ENCODE data around the gene MLPH. TPM values are rescaled to one million over a fixed set of nuclear protein-coding genes. Genes with fewer than 3 reads are reported as not detected.

The MLPH gene
- total RNA-seq, 2 experiments from 2014 or later, result not detected

- no peak for DNase-seq
- Mint-ChIP-seq H3K4me3 (no peak overlapping the region), H3K36me3 (ENCODE audit: low read depth) (no peaks in the 10 kb centered on the region), H3K9me3 (peaks cover 13% of the 10 kb centered on the region), H3K27me3 (peaks cover 10% of the 10 kb centered on the region), H3K4me1 (ENCODE audit: low read depth) (peaks cover 12% of the 10 kb centered on the region), H3K27ac (no peak overlapping the region)
- intact Hi-C loops (cut with micrococcal nuclease), result no loop called here
- ChIA-PET CTCF (interaction anchor here (1.3 to 4.9 kb wide), 3 partner anchors 16 to 190 kb away, joined by 3 to 41 read pairs (median 11); no protein-coding TSS in a partner anchor), POLR2A (no interaction called here)
- TF ChIP-seq, protein P1, sequence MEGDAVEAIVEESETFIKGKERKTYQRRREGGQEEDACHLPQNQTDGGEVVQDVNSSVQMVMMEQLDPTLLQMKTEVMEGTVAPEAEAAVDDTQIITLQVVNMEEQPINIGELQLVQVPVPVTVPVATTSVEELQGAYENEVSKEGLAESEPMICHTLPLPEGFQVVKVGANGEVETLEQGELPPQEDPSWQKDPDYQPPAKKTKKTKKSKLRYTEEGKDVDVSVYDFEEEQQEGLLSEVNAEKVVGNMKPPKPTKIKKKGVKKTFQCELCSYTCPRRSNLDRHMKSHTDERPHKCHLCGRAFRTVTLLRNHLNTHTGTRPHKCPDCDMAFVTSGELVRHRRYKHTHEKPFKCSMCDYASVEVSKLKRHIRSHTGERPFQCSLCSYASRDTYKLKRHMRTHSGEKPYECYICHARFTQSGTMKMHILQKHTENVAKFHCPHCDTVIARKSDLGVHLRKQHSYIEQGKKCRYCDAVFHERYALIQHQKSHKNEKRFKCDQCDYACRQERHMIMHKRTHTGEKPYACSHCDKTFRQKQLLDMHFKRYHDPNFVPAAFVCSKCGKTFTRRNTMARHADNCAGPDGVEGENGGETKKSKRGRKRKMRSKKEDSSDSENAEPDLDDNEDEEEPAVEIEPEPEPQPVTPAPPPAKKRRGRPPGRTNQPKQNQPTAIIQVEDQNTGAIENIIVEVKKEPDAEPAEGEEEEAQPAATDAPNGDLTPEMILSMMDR (IDR thresholded peaks at IDR 0.05), result no peak
- no peak for ATAC-seq
Observed at GRCh38 chr2:237555560-237555959, 68.5 kb downstream of the MLPH start.

GRCh38 chr2:237556773-237557632 lies 70.0 kb downstream of the MLPH start:
- CTCF ChIA-PET, result interaction anchor here (0.6 to 4.9 kb wide), 4 partner anchors 15 to 156 kb away, joined by 3 to 41 read pairs (median 10); no protein-coding TSS in a partner anchor
- H3K4me1 Mint-ChIP-seq (ENCODE audit: low read depth), result peaks cover 12% of the 10 kb centered on the region
- intact Hi-C loops (cut with micrococcal nuclease), result no loop called here
- H3K36me3 Mint-ChIP-seq (ENCODE audit: low read depth), result no peaks in the 10 kb centered on the region
- DNase-seq (peak; percentile 59), ATAC-seq (peak; percentile 91)
- H3K9me3 Mint-ChIP-seq, result peaks cover 13% of the 10 kb centered on the region
- H3K27ac Mint-ChIP-seq, result peak overlapping the region; percentile 18
- TF ChIP-seq, protein P1 (IDR thresholded peaks at IDR 0.05), result no peak
- peaks cover 10% of the 10 kb centered on the region for H3K27me3 Mint-ChIP-seq
- no peak overlapping the region for H3K4me3 Mint-ChIP-seq
- POLR2A ChIA-PET, result no interaction called here

DNA sequence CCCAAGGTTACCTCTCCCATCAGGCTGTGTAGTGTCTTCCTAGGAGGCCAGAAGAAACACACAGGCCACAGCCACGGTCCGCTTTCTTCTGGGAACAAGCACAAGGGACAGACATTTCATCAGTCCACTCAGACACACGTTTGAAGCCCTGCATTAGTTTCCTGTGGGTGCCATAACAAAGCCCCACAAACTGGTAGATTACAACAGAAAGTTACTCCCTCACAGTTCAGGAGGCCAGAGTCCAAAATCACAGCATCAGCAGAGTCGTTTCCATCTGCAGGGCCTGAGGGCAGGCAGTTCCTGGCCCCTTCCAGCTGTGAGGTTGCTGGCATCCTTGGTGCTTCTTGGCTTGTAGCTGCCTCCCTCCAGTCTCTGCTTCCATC lies 70.6 kb downstream of the MLPH start:
- ATAC-seq (no peak), DNase-seq (no peak)
- Mint-ChIP-seq H3K4me3 (no peak overlapping the region), H3K9me3 (peaks cover 13% of the 10 kb centered on the region), H3K36me3 (ENCODE audit: low read depth) (no peaks in the 10 kb centered on the region), H3K4me1 (ENCODE audit: low read depth) (peaks cover 12% of the 10 kb centered on the region), H3K27ac (peak overlapping the region; percentile 18), H3K27me3 (peaks cover 10% of the 10 kb centered on the region)
- CTCF ChIA-PET, result interaction anchor here (0.6 to 4.9 kb wide), 3 partner anchors 14 to 156 kb away, joined by 3 to 41 read pairs (median 10); no protein-coding TSS in a partner anchor
- TF ChIP-seq, protein P1 (IDR thresholded peaks at IDR 0.05), result no peak
- POLR2A ChIA-PET, result no interaction called here
- intact Hi-C loops (cut with micrococcal nuclease), result no loop called here

- ChIA-PET CTCF (interaction anchor here (1.3 to 1.5 kb wide), 2 partner anchors 13 to 46 kb away, joined by 5 to 9 read pairs; no protein-coding TSS in a partner anchor), POLR2A (no interaction called here)
- intact Hi-C loops (cut with micrococcal nuclease), result no loop called here
Observed at GRCh38 chr2:237558961-237559641, 72.0 kb downstream of the MLPH start.

More at GRCh38 chr2:237558961-237559641, 72.0 kb downstream of the MLPH start:
- Mint-ChIP-seq H3K27ac (no peak overlapping the region), H3K4me3 (no peak overlapping the region), H3K9me3 (peaks cover 13% of the 10 kb centered on the region), H3K4me1 (ENCODE audit: low read depth) (peaks cover 12% of the 10 kb centered on the region), H3K27me3 (peaks cover 10% of the 10 kb centered on the region), H3K36me3 (ENCODE audit: low read depth) (no peaks in the 10 kb centered on the region)
- DNase-seq (no peak), ATAC-seq (no peak)
- TF ChIP-seq, protein P1 (IDR thresholded peaks at IDR 0.05), result no peak

Data from activated CD8-positive, alpha-beta T cell treated with anti-CD3 and anti-CD28 coated beads for 36 hours (primary cell).